Loucy (cell line): ENCODE data around the gene PAM.

Source experiments
- H2AFZ ChIP-seq: fragments of 200-600 bp; sonication (generic); 2 replicates; pipeline ENCODE4 v1.6.0; 2016; ENCODE audit warnings: antibody characterized with exemption, mild to moderate bottlenecking, low read length, moderate library complexity
- H3F3A ChIP-seq: fragments of 200-600 bp; 2 replicates; pipeline ENCODE4 v1.6.0; 2016; ENCODE audit warnings: antibody characterized with exemption, low read depth, mild to moderate bottlenecking
- H3K27me3 ChIP-seq: fragments of 200-600 bp; sonication (generic); 2 replicates; pipeline ENCODE4 v1.6.1; 2014; ENCODE audit warnings: low read length, mild to moderate bottlenecking; ENCODE audit not compliant: insufficient read depth, poor library complexity, severe bottlenecking
- H3K36me3 ChIP-seq: fragments of 200-600 bp; sonication (generic); 2 replicates; pipeline ENCODE4 v1.6.1; 2016; ENCODE audit warnings: low read length; ENCODE audit not compliant: insufficient read depth
- H3K4me1 ChIP-seq: fragments of 200-600 bp; sonication (generic); 2 replicates; pipeline ENCODE4 v1.5.1; 2014; ENCODE audit warnings: low read length, mild to moderate bottlenecking; ENCODE audit not compliant: insufficient read depth, poor library complexity, severe bottlenecking
- H3K4me2 ChIP-seq: fragments of 200-600 bp; sonication (generic); 2 replicates; pipeline ENCODE4 v1.6.0; 2014; ENCODE audit warnings: antibody characterized with exemption, low read length, low read depth, mild to moderate bottlenecking; ENCODE audit not compliant: poor library complexity, severe bottlenecking
- H3K4me3 ChIP-seq: fragments of 200-600 bp; sonication (generic); 2 replicates; pipeline ENCODE4 v1.5.1; 2014; ENCODE audit warnings: low read length, mild to moderate bottlenecking, mixed read lengths; ENCODE audit not compliant: poor library complexity, severe bottlenecking
- H3K79me2 ChIP-seq: fragments of 200-600 bp; sonication (generic); 2 replicates; pipeline ENCODE4 v1.6.1; 2014; ENCODE audit warnings: low read length; ENCODE audit not compliant: insufficient read depth
- H3K9ac ChIP-seq: fragments of 200-600 bp; sonication (generic); 2 replicates; pipeline ENCODE4 v1.6.0; 2014; ENCODE audit warnings: mild to moderate bottlenecking, low read depth, low read length, moderate library complexity; ENCODE audit not compliant: poor library complexity, severe bottlenecking
- H3K9me2 ChIP-seq: fragments of 200-600 bp; sonication (generic); replicated peaks from 2 replicates; pipeline ENCODE4 v1.6.1; 2016; ENCODE audit warnings: low read depth, low read length, mixed read lengths
- H3K9me3 ChIP-seq: fragments of 200-600 bp; sonication (generic); 2 replicates; pipeline ENCODE4 v1.6.1; 2014; ENCODE audit warnings: mild to moderate bottlenecking, antibody characterized with exemption, low read length, low read depth; ENCODE audit not compliant: insufficient read depth
- H4K20me1 ChIP-seq: fragments of 200-600 bp; sonication (generic); 2 replicates; pipeline ENCODE4 v1.6.0; 2014; ENCODE audit warnings: antibody characterized with exemption, low read length, mild to moderate bottlenecking; ENCODE audit not compliant: insufficient read depth, poor library complexity, severe bottlenecking
- EZH2phosphoT487 ChIP-seq: fragments of 200-600 bp; IDR thresholded peaks from 2 replicates; pipeline ENCODE4 v1.6.1; 2018; ENCODE audit warnings: antibody characterized with exemption, mild to moderate bottlenecking, moderate library complexity, borderline replicate concordance
- TF ChIP-seq, protein P1 (sequence below): fragments of 200-600 bp; sonication (generic); conservative IDR thresholded peaks from 2 replicates; pipeline ENCODE4 v1.5.1; 2014; ENCODE audit warnings: mild to moderate bottlenecking, antibody characterized with exemption, low read length

The PAM gene

DNA sequence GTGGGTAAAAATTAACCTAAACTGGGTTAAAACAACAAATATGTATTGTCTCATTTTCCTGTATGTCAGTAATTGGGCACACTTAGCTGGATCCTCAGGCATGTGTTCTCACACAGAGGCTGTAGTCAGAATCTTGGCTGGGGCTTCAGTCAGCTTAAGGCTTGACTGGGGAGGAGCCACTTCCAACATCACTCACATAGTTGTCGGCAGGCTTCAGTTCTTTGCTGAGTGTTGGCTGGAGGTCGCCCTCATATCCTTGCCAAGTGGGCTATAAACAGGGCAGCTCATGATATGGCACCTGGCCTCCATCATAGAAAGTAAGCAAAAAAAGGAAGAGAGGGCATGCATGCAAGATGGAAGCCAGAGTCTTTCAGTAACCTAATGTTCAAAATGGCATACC is 191.9 kb downstream of the PAM start:
- H3K9me2 ChIP-seq: no peaks in the 10 kb centered on the region
- H4K20me1 ChIP-seq: no peaks in the 10 kb centered on the region
- H3K79me2 ChIP-seq: no peaks in the 10 kb centered on the region
- H3F3A ChIP-seq: no peaks in the 10 kb centered on the region
- no peaks in the 10 kb centered on the region for H3K27me3 ChIP-seq
- TF ChIP-seq EZH2phosphoT487: no peak
- TF ChIP-seq, protein P1, sequence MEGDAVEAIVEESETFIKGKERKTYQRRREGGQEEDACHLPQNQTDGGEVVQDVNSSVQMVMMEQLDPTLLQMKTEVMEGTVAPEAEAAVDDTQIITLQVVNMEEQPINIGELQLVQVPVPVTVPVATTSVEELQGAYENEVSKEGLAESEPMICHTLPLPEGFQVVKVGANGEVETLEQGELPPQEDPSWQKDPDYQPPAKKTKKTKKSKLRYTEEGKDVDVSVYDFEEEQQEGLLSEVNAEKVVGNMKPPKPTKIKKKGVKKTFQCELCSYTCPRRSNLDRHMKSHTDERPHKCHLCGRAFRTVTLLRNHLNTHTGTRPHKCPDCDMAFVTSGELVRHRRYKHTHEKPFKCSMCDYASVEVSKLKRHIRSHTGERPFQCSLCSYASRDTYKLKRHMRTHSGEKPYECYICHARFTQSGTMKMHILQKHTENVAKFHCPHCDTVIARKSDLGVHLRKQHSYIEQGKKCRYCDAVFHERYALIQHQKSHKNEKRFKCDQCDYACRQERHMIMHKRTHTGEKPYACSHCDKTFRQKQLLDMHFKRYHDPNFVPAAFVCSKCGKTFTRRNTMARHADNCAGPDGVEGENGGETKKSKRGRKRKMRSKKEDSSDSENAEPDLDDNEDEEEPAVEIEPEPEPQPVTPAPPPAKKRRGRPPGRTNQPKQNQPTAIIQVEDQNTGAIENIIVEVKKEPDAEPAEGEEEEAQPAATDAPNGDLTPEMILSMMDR: no peak
- no peak overlapping the region for H3K4me2 ChIP-seq
- H2AFZ ChIP-seq: no peak overlapping the region
- H3K36me3 ChIP-seq: peaks cover 6% of the 10 kb centered on the region; the same call in 1 of the 2 replicates
- H3K4me3 ChIP-seq: no peak overlapping the region
- H3K9me3 ChIP-seq: no peaks in the 10 kb centered on the region
- H3K9ac ChIP-seq: no peak overlapping the region
- no peaks in the 10 kb centered on the region for H3K4me1 ChIP-seq

DNA sequence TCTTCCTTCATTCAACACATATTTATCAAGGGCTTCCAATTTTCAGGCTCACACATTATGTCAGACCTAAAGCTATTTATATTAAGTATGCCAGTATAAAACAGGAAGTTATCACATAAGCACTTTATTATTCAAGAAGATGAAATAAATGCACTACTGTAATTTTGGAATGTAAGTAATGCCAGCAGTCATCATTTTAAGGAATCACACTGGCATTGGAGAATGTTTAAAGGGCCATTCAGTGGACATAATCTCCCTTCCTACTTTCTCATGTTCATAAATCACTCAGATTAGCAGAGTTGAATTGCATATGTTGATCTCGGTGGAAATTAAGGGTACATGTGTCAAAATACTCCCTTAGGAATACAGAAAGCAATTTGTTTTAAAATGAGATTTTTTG is 200.4 kb downstream of the PAM start:
- TF ChIP-seq, protein P1: no peak
- no peak for TF ChIP-seq EZH2phosphoT487
- Histone ChIP-seq H3F3A (no peaks in the 10 kb centered on the region), H3K9me2 (no peaks in the 10 kb centered on the region), H3K4me1 (no peaks in the 10 kb centered on the region), H2AFZ (no peak overlapping the region), H3K27me3 (no peaks in the 10 kb centered on the region), H3K79me2 (no peaks in the 10 kb centered on the region), H4K20me1 (no peaks in the 10 kb centered on the region), H3K9me3 (no peaks in the 10 kb centered on the region), H3K9ac (no peak overlapping the region), H3K4me3 (no peak overlapping the region), H3K4me2 (no peak overlapping the region), H3K36me3 (peaks cover 4% of the 10 kb centered on the region; the same call in 1 of the 2 replicates)

DNA sequence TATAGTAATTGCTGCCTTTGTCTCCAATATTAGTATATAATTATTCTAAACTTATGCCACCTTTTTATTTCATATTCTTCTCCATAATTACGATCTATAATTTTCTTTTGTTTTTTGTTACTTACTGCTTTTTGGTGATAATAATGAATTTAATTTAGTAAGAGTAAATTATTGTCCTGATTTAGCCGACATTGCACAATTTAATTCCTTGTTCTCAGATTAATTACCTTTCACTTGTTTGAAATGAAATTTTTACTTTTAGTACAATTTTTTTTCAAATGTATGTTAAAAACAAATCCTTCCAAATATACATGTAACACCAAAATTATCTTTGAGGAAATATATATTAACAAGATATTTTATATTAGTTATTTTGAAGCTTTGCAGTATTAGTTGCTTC is 201.5 kb downstream of the PAM start:
- no peak overlapping the region for H3K4me3 ChIP-seq
- H3K27me3 ChIP-seq: no peaks in the 10 kb centered on the region
- no peaks in the 10 kb centered on the region for H3K9me2 ChIP-seq
- no peaks in the 10 kb centered on the region for H3K9me3 ChIP-seq
- no peaks in the 10 kb centered on the region for H3F3A ChIP-seq
- H4K20me1 ChIP-seq: no peaks in the 10 kb centered on the region
- no peaks in the 10 kb centered on the region for H3K79me2 ChIP-seq
- TF ChIP-seq, protein P1: no peak
- TF ChIP-seq EZH2phosphoT487: no peak
- no peak overlapping the region for H3K4me2 ChIP-seq
- H3K4me1 ChIP-seq: no peaks in the 10 kb centered on the region
- H3K36me3 ChIP-seq: no peaks in the 10 kb centered on the region
- no peak overlapping the region for H3K9ac ChIP-seq
- H2AFZ ChIP-seq: no peak overlapping the region
